DMS 273 (cell line): ENCODE data around the gene ACOX3.
A peak's percentile ranks its signal among the peaks of the same experiment; 100 is the strongest.

Source experiments
- DNase-seq: peaks from one replicate; lab custom pipeline; 2025; ENCODE audit not compliant: unreplicated experiment; lab: John Stamatoyannopoulos, UW

Gene ACOX3

GRCh38 chr4:8468746-8469535 lies 28.4 kb upstream of the ACOX3 start:
- DNase-seq, result peak; percentile 71

DNA sequence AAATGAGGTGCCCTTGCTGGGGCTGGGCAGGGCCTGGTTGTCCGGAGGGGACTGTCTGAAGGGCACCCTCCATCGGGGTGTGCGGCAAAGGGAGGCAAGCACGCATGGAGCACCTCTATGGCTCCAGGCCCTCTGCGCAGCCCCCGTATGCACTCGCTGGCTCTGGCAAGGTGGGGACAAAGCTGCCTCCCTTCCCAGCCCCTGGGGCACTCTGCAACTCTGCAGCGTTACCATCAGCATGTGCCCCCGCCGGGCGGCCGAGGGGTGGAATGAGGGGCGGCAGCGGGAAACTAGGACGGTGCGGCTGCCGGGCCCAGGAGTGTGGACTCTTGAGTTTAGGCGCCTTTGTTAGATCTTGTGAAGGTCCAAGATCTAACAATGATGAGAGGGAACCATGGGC lies 26.5 kb upstream of the ACOX3 start:
- DNase-seq, result no peak

GRCh38 chr4:8465615-8466611 lies 25.4 kb upstream of the ACOX3 start:
- DNase-seq, result no peak

- no peak for DNase-seq
These were observed 23.9 kb upstream of the ACOX3 start for GRCh38 chr4:8464381-8464780.

GRCh38 chr4:8463811-8464210 lies 23.3 kb upstream of the ACOX3 start:
- no peak for DNase-seq

DNA sequence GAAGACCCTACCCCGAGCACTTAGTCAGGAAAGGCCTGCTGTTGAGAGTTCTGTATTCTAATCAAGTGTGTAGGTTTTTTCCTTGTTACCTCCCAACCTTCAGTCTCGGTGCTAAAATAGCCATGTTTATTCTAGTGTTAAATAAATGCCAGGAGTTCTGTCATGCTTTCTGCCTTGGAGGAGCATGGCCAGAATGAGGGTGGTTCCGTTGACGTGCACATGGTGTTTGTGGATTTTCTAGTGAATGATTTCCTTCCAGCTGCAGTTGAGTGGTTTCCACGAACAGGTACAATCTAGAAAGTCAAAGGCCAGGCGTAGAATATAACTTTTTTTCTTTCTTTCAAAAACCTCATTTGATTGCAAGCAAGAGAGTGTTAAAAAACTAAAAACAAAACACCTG lies 21.1 kb upstream of the ACOX3 start:
- DNase-seq, result no peak

- DNase-seq, result no peak
These were observed 20.6 kb upstream of the ACOX3 start for GRCh38 chr4:8461086-8461485.

GRCh38 chr4:8459867-8460445 lies 19.4 kb upstream of the ACOX3 start:
- DNase-seq, result no peak

DNA sequence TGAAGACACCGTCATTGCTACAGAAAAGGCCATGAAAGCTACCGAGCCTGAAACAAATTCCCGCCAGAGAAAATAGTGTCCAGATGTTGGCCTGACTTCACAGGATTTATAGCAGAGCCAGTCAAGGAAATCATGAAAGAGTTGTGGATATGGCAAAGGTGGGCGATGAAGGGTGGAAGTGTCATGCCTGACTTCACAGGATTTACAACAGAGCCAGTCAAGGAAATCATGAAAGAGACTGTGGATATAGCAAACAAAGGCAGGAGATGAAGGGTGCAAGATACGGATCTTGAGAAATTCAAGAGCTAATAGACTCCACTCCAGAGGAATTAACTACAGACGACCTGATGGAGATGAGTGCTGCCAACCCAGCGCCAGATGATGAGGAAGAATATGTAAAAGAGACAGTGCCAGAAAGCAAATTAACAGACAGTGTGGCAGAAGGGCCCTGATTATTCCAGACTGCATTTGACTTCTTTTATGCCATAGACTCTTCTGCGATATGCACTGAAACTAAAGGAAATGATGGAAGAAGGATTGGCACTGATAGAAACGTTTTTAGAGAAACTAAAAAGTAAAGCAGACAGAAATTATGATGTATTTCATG lies 17.2 kb upstream of the ACOX3 start:
- DNase-seq, result peak; percentile 23

DNA sequence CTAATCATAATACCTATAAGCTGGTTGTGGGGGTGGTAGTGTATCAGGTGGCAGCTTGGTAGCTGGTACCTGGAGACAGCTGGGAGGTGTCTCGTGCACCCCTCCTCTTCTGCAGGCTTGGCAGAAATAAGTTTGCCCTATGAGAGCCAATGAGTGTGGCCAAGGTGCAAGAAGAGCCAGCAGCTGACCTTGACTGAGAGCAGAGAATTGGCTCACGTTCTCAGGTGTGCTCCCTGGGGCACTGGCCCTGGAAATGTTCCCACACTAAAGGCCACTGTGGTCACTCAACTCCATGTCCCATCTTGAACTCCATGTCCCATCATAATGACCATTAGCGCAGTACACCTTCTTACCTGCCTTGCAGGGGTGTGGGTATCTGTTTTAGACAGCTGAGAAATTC lies 13.4 kb upstream of the ACOX3 start:
- no peak for DNase-seq

GRCh38 chr4:8451440-8452182 lies 11.1 kb upstream of the ACOX3 start:
- no peak for DNase-seq

DNA sequence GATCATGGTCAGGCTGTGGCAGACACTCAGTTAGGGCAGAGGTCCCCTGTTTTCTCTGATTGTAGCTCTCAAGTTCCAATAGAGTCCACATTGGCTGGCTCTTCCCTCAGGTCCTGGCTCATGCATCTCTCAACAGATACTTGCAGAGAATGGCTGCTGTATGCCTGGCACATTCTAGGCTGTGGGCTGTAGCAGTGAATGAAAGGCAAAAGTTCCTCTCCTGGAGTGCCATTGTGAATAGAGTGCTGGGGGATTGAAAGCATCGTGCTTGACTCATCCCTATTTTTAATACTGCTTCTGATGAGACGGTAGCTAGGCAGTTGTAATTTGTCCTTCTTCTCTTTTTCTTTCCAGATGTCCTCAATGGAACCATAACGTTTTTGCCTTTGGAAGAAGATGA lies 5.6 kb upstream of the ACOX3 start:
- no peak for DNase-seq

DNA sequence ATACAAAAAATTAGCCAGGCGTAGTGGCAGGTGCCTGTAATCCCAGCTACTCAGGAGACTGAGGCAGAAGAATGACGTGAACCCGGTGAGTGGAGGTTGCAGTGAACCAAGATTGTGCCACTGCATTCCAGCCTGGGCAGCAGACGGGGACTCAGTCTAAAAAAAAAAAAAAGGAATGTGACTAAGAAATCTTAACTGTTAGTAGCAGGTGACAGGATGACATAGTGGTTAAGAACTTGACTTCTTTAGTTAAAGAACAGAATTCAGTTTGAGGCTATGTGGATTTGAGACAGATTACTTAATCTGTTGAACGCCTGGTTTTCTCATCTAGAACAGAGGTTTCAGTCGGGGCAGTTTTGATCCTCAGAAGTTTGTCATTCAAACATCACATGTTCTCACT lies 3.3 kb upstream of the ACOX3 start:
- DNase-seq, result no peak

DNA sequence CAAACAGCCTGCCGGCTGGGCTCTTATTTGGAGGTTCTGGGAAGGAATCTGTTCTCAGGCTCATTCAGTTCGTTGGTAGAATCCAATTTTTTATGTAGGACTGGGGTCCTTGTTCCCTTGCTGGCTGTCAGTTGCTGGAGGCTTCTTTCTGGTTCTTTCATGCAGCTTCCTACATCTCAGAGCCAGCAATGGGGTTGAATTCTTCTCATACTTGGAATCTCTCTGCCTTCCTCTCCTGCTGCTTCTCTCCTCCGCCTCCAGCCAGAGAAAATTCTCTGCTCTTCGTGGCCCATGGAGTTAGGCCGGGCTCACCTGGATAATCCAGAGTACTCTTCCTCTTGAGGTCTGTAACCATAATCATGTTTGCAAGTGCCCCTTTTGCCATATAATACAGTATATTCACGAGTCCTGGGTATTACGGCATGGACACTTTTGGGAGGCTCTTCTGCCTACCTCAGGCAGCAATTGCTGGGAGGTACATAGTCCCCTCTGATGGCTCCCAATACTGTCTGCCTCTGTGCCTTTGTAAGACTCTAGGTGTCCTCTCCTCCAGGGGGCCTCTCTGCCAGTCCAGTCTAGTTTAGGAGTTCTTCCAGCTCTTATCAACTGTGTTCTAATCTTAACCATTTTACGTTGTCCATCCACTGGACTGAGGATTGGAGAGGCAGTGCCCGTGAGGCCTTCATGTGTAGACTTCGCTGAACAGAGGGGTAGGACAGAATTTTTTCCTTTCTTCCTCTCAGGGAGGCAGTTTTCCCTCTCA lies 2.3 kb upstream of the ACOX3 start:
- no peak for DNase-seq

DNA sequence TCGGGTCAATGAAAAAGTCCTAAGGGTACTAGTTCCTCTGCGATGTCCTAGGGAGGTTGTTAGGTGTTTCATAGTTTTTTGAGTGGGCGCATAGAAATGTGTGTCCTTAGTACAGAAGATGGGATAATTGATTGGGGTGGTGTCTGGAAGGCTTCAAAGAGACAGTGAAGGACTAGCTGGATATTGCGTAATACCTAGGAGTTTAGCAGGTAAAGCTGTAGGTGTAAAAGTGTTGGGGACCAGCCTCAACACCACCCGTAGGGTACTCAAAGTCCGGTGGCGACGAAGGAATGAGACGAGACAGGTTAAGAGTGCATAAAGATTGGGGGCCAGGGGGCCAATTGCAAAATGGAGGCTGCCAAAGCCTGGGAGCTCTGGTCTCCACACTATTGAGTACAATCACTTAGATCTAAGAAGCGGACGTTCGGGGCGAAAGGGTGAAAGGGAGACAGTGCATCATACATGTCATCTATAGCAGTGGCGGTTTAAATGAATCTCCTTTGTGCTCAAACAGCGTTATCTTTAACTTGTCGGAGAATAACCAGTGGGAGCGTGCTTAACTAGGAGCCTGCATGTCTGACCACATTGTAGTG lies 1.1 kb upstream of the ACOX3 start:
- no peak for DNase-seq

DNA sequence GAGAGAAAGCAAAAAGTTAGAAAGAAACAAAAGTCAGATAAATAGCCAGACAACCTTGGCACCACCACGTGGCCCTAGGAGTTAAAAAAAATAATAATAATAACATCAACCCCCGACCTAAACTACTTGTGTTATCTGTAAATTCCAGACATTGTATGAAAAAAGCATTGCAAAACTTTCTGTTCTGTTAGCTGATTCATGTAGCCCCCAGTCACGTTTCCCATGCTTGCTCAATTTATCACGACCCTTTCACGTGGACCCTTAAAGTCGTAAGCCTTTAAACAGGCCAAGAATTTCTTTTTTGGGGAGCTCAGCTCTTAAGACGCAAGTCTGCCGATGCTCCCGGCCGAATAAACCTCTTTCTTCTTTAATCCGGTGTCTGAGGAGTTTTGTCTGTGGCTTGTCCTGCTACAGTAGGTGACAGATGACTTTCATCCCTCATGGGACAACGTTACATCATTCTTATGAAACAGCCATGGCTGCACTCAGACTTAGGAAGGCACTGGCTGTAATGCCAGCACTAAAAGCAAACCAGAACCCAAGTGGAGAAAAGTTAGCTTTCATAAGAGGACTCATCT lies 520 bp downstream of the ACOX3 start:
- DNase-seq, result peak; percentile 64

GRCh38 chr4:8439168-8439567 lies 1.4 kb downstream of the ACOX3 start:
- DNase-seq, result no peak

DNA sequence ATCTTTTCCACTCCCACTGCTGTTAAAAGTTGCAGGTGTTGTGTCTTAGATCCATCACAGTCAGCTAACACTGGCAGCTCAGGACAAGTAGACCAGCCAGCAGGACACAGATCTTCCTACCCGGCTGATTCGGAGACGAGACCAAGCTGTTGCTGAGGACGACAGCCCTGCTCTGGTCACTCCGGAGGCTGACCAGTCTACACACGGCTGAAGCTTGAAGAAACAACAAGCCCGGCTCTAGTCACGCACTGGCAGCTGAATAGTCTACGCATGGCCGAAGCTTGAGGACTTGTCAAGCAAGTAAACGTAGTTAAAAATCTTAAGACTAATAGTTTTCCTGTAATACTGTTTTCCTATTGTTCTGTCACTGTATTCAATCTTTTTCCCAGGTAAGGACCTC lies 1.8 kb downstream of the ACOX3 start:
- DNase-seq, result no peak

- no peak for DNase-seq
These were observed 3.2 kb downstream of the ACOX3 start for GRCh38 chr4:8437281-8437680.
